KG1 (cell line): ENCODE data around the gene WFIKKN2.

ENCODE experiments used
- DNase-seq: peaks from one replicate; lab custom pipeline; 2025; lab: John Stamatoyannopoulos, UW

Gene WFIKKN2

GRCh38 chr17:50834429-50835300, 721 bp upstream of the WFIKKN2 start:
- no peak for DNase-seq

- DNase-seq, result no peak
These were observed 1.4 kb downstream of the WFIKKN2 start for GRCh38 chr17:50836826-50837225.

DNA sequence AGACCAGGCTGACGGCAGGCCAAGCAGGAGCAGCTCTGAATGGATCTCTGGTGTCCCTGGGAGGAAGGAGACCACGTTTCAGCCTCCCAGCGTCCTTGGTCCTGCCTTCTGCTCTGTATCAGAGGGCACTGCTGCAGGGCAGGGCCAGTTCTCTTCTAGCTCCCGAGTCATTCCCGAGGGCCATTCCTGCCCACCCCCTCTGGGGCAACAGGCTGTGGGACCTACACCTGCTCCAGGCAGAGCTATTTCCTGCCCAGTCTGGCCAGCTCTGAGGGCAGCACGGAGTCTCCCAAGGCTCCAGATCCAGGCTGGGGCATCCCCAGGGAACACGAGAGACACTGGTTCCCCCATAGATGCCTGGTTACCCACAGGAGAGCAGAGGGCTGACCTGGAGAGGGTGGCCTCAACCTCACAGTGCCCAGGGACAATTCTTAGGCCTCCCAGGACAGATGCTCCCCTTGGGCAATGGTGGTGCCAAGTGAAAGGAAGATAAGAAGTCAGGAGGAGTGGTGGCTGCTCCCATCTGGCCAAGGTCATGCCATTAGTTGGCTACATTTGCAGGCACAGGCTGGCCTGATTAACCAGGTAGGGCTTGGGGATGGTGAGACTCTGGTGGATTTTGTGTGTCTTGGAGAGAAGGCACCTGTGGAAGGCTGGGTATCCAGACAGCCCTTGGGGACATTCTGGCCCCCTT, 2.0 kb downstream of the WFIKKN2 start:
- no peak for DNase-seq

DNA sequence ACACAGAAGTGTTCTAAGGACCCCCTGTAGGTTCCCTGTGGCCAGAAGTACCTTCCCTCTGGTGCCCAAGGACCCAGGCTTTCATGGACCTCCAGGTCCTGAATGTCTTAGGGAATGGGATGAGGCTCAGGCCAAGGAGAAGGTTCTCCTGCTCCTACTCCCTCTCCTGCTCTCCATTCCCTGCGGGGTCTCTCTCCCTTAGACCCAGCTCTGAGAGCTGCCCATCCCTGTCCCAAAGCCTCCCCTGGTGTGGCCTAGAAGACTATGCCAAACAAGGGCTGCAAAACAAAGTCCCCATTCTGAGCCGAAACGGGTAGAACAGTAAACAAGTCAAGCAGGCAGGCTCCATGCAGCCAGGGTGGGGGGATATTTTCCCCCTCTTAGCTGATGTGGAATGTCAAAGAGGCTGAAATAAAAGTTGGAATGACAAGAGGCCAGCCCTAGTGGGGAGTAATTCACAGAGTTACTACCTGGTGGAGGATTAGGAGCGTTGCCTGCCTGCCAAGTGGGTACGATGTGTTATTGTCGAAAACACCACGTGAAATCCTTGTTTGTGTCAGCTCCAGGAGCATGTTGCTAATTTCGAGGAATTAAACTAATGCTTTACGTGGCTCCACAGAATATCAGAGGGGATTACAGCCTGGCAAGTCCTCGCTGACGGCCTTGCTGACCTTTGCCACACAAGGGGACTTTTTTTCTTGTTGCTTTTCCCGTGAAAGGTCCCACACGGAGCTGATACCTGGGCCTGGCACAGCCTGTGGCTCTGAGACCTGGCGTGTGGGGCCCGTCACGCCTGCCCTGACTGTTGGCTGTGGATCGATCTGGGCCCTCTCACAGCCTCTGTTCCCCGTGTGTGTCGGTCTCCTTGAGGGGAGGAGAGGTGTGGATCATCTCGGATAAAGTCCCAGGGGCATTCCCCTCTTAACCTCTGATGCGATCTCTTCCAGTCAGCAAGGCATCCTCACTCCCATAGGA, 2.9 kb downstream of the WFIKKN2 start:
- DNase-seq, result no peak

GRCh38 chr17:50839591-50840310, 4.4 kb downstream of the WFIKKN2 start:
- no peak for DNase-seq

GRCh38 chr17:50840311-50840851, 5.0 kb downstream of the WFIKKN2 start:
- no peak for DNase-seq

DNA sequence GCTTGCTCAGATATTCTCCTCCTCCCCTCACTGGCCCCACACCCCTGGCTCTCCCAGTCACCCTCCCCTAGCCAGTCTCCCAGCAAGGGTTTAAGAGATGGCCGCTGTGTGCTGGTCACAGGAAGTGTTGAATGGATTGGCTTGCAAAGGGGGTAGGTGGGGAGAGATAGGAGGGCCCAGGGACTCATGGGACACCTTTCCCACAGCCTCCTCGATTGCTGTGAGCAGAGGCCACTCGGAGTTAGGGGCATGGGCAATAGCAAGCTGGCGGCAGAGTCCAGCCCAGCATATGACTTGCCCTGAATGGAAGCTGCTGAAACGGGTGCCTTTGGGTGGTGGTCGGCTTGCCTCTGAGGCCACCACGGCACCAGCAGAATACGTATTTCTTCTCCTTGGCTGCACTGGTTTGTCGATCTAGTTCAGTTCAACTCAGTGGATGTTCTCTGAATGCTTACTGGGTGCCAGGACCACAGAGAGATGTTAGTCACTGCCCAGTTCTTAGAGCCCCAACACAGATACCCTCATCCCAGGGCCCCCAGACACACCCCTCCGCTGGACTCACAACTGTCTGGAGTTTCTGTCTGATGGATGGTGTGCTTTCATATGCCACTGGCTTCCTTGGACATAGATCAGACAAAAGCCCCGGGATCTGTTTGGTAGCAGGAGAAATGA, 6.0 kb downstream of the WFIKKN2 start:
- DNase-seq, result no peak

DNA sequence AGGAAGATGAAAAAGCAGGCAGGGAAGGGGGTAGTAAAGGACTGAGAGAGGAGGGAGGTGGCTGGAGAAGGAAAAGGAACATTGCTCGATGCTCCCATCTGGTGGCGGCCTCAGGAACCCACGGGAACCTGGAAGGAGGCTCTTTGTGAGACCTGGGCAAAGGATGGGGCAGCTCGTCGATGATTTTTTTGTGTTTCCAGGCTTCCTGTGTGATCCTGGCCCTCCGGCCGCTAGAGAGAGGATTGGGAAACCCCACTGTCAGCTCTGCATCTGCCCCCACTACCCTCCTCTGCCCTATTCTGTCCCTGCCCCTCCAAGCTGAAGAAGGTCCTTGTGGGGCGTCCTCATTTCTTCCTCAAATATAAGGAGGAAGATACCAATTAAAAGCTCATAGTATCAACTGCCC, 6.6 kb downstream of the WFIKKN2 start:
- peak; percentile 25 for DNase-seq

- DNase-seq, result no peak
These were observed 7.2 kb downstream of the WFIKKN2 start for GRCh38 chr17:50842506-50843149.

DNA sequence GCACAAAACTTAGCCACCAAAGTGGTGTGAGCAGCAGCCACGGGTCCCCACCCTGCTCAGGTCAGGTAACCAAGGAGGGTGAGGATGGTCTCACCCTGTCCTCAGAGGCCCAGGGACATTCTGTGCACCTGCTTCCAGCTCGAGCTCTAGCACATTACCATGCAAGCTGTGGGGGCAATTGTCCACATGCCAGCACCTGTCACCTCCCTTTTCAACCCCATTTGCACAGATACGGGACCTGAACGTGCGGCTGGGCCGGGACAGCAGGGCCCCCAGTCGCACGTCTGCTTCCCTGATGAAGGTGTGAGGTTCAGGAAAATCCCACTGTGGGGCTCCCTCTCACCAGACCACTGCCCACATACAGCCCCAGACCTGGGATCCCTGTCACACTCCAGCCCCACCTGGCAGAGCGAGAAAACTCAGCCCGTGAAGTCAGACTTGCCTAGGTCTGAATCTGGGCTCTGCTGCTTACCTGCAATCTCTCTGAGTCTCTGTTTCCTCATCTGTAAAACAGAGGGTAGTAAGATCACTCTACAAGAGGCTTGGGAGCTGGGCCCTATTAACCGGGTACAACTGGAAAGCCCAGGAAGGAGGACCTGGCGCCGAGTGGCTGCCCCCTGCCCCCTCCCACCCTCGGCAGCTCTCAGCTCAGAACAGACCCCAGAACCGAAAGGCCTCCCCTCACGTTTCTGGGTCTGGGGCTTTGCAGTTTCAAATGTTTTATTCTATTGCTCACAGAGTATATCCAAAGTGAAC, 7.9 kb downstream of the WFIKKN2 start:
- no peak for DNase-seq

DNA sequence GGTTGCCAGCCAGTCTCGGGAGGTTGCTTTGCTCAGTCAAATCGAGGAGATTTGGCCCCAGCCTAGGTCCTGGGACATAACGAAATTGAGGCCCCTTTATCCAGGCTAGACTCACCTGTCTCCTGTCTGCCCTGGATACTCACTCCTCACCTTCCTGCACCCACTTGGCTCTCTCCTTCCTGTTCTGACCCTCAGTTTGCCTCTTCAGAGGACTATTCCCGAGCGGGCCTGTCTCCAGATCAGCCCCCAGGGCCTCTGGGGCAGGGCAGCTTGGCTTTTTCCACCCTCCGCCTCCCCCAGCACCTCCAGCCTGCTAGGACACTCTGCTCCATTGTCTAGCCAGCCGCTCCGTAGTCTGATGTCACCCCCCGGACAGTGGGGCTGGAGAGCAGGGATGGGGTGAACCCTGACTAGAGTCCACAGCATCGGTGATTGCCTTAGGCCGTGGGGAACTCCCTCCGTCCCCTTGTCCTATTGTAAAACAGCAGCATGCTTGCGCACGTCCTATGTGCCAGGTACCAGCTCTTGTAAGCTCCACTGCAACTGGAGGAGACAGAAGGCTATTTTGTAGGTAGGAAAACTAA, 8.8 kb downstream of the WFIKKN2 start:
- DNase-seq, result no peak

DNA sequence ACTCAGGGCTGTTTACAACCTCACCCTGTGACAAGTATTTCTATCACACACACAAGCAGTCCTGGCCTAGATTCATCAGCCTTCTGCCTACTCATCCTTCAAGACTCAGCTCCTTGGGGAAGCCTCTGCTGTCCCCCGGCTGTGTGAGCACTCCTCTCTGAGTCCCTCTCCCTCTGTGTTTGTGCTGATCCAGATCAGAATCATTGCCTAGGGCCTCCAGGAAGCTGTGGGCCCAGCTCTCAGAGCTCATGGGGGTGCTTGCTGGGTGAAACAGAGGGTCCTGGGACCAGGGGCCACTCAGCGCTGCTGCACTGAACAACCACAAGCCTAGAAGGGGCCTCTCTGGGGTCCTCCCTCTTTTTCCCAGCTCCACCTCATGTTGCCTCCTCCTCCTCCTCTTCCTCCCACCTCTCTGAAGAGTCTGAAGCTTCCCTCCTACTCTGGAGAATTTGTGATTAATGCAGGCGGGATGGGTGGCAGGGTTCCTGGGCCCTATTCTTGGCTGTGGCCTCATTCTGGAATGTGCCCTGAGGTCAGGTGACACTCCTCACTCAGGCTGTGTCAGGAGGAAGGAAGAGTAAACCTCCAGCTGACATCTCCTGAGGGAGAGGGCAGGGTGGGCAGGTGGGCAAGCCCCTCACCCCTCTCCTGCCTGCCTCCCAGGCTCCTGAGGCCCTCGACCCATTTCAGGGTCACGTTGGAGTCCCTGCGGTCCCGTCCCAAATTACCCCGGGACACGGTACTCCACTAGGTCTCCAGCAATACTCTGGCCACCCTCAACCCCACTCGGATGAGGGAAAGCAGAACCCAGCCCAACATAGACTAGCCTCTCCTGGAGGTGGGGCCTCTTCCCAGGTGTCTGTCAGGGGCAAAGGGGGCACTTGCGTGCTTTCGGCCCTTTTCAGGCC, 10.1 kb downstream of the WFIKKN2 start:
- DNase-seq, result no peak

DNA sequence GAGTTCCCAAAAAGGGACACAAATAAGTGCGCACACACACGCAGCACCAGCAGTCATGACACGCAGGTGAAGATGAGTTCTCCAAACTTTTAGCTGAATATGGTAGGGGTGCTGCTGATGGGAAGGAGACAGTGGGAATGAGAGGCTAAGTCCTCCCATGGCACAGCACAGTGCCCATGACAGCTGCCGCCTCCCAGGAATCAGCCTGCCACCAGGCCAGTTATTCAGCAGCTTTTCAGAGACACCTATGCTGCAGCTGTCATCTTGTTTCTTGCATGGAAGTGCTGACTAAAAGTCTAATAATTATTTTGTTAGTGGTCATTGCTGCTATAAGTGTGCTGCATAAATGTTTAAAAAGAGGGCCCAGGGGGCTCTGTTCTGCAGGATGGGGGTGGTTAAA, 12.2 kb downstream of the WFIKKN2 start:
- no peak for DNase-seq

DNA sequence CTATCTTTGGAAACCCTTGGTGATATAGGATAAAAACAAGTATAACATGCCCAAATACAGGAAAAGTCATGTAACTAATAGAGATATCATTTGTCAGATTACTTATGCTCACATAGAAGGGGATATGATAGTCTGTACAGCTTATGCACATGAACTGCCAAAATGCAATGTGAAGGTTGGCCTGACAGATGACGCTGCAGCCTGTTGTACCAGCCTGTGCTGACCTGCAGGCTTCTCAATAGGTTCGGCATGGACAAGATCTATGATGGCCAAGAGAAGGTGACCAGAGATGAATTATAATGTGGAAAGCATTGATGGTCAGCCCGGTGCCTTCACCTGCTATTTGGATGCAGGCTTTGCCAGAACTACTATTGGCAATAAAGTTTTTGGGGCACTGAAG, 12.7 kb downstream of the WFIKKN2 start:
- DNase-seq, result no peak

DNA sequence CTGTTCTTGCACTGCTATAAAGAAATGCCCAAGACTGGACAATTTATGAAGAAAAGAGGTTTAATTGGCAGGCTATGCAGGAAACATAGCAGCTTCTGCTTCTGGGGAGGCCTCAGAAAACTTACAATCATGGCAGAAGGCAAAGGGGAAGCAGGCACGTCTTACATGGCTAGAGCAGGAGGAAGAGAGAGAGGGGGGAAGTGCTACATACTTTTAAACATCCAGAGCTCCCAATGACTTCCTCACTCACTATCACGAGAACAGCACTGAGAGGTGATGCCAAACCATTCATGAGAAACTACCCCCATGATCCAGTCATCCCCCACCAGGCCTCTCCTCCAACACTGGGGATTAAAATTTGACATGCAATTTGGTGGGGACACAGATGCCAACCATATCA, 13.3 kb downstream of the WFIKKN2 start:
- no peak for DNase-seq

DNA sequence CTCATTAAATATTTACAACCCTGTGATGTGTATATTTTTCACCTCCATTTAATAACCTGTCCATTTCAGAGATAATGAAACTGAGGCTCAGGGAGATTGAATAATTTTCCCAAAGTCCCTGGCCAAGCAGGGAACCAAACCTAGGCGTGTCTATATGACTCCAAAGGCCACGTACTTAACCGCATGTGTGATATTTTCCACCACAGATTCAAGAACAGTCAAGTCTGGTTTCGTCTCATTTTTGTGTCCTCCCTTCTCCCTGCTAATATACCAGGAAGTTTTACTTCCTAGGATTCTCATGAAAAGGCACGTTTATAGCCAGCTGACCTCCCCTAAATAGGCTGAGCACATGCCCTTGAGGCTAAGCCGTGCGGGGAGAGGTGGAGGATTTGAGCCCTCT, 15.3 kb downstream of the WFIKKN2 start:
- no peak for DNase-seq

DNA sequence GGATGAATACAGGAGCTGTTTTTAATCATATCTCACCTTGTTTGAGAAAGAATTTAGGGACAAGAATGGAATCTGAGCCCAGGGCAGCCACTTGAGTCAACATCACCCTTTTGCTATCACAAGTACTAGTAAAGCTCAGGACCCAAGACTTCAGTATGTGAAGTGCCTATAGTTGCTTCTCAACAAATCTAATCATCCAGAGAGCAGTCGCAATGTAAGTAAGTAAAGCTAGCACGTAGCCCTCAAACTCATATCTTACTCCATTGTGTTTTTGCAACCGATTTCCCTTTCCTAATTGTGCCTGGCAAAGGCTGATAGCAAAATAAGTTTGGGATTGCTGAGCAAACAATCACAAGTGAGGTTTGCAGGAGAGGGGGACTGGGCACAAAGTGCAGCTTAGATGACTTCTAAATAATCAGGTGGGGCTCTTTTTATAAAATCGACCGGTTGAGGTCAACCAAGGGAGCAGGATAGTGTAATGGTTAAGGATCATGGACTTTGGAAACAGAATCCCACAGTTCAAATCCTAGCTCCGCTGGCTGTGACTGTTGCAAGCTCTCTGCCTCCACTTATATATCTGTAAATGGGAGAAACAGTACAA, 17.7 kb downstream of the WFIKKN2 start:
- no peak for DNase-seq

DNA sequence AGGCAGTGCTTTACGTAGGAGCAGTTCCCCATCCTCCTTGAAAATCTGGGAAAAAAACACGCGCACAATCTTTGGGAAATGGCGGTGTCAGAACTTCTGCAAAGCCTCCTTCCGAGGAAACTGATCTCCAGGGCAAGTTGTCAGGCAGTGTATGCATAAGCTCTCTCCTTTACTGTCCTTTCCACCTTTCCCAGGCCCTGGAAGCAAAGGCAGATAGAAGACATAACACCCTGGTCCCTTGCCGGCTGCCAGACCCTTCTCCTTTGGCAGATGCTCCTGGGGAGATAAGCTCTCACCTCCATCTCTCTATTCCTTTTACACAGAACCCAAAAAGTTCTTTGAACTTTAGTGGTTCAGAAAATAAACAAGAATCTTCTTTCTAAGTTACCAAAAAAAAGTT, 18.4 kb downstream of the WFIKKN2 start:
- no peak for DNase-seq
